Measurements from ENCODE around the gene HIP1. TPM values are rescaled to one million over a fixed set of nuclear protein-coding genes. Genes with fewer than 3 reads are reported as not detected.
"Not testable (repeated sequence)": the region's sequence is repeated elsewhere in the genome, so short reads cannot be mapped to it uniquely, and the experiment has no call there.

HIP1 gene
- total RNA-seq, 1 experiment from 2014 or later = 10.7 TPM

DNA sequence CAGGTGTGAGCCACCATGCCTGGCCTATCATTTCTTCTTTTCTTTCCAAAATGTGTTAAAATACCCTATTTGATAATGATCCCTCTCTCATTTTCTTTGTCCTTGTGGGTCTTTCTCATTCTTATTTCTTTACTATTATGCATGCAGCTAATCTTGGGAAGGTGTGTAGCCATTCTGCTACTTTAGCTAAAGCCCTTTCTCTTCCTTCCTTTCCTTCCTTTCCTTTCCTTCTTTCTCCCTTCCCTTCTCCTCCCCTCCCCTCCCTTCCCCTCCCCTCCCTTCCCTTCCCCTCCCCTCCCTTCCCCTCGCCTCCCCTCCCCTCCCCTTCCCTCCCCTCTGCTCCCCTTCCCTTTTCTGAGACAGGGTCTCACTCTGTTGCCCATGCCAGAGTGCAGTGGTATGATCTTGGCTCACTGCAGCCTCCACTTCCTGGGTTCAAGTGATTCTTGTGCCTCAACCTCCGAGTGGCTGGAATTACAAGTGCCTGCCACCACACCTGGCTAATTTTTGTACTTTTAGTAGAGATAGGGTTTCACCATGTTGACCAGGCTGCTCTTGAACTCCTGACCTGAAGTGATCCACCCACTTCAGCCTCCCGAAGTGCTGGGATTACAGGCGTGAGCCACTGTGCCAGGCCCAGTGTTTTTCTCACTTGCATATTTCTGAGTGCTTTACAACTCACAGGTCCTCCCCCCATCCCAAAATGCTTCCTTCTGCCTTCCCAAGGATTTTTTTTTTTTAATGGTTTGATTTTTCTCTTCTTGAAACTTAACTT, 42.3 kb downstream of the HIP1 start:
- Mint-ChIP-seq H3K27ac (ENCODE audit: unreplicated experiment) (no peak overlapping the region), H3K9me3 (ENCODE audit: low read depth, unreplicated experiment) (no peaks in the 10 kb centered on the region), H3K36me3 (ENCODE audit: insufficient read depth, unreplicated experiment) (no peaks in the 10 kb centered on the region), H3K4me3 (ENCODE audit: low read depth, unreplicated experiment) (no peak overlapping the region), H3K4me1 (ENCODE audit: low read depth, unreplicated experiment) (no peaks in the 10 kb centered on the region), H3K27me3 (ENCODE audit: unreplicated experiment) (no peaks in the 10 kb centered on the region)
- intact Hi-C loops (cut with micrococcal nuclease; ENCODE audit: unreplicated experiment) = no loop called here
- no peak for DNase-seq
- BruUV-seq (replicated peaks) = no TSS peak
- CTCF ChIA-PET = no interaction called here
- TF ChIP-seq, protein P1, sequence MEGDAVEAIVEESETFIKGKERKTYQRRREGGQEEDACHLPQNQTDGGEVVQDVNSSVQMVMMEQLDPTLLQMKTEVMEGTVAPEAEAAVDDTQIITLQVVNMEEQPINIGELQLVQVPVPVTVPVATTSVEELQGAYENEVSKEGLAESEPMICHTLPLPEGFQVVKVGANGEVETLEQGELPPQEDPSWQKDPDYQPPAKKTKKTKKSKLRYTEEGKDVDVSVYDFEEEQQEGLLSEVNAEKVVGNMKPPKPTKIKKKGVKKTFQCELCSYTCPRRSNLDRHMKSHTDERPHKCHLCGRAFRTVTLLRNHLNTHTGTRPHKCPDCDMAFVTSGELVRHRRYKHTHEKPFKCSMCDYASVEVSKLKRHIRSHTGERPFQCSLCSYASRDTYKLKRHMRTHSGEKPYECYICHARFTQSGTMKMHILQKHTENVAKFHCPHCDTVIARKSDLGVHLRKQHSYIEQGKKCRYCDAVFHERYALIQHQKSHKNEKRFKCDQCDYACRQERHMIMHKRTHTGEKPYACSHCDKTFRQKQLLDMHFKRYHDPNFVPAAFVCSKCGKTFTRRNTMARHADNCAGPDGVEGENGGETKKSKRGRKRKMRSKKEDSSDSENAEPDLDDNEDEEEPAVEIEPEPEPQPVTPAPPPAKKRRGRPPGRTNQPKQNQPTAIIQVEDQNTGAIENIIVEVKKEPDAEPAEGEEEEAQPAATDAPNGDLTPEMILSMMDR (IDR thresholded peaks at IDR 0.05; ENCODE audit: unreplicated experiment) = no peak

DNA sequence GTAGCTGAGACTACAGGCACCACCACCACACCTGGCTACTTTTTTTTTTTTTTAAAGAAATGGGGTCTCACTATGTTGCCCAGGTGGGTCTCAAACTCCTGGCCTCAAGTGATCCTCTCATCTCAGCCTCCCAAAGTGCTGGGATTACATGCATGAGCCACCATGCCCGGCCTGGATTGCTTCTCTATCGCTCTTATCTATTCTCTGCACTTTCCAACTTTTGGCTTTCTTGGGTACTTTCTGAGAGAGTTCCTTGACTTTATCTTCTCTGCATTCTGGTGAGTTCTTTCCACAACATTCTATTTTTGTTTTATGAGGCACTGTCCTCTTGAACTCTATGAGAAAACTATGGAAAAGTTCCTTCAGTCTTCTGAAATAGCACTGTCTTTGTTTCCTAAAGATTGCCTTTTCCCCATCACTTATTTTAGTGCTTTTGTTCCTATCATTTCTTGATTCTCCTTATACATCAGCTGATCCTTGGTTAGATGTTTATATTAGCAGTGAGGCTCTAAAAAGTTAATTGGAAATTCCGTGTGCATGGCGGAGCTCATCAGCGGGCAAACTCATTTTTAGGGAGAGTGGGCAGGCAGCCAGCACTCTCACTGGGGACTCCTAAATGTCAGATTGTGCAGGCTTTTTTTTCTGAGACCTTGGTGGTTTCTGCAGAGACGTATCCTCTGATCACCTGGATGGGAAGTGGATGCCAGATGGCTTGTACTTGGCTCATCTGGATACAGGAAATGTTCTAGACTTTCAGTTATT, 43.9 kb downstream of the HIP1 start:
- H3K27me3 Mint-ChIP-seq (ENCODE audit: unreplicated experiment) = no peaks in the 10 kb centered on the region
- H3K9me3 Mint-ChIP-seq (ENCODE audit: low read depth, unreplicated experiment) = no peaks in the 10 kb centered on the region
- no peak overlapping the region for H3K27ac Mint-ChIP-seq (ENCODE audit: unreplicated experiment)
- CTCF ChIA-PET = no interaction called here
- DNase-seq = no peak
- TF ChIP-seq, protein P1 (IDR thresholded peaks at IDR 0.05; ENCODE audit: unreplicated experiment) = no peak
- BruUV-seq (replicated peaks) = no TSS peak
- H3K4me1 Mint-ChIP-seq (ENCODE audit: low read depth, unreplicated experiment) = no peaks in the 10 kb centered on the region
- no peak overlapping the region for H3K4me3 Mint-ChIP-seq (ENCODE audit: low read depth, unreplicated experiment)
- no peaks in the 10 kb centered on the region for H3K36me3 Mint-ChIP-seq (ENCODE audit: insufficient read depth, unreplicated experiment)
- intact Hi-C loops (cut with micrococcal nuclease; ENCODE audit: unreplicated experiment) = no loop called here

DNA sequence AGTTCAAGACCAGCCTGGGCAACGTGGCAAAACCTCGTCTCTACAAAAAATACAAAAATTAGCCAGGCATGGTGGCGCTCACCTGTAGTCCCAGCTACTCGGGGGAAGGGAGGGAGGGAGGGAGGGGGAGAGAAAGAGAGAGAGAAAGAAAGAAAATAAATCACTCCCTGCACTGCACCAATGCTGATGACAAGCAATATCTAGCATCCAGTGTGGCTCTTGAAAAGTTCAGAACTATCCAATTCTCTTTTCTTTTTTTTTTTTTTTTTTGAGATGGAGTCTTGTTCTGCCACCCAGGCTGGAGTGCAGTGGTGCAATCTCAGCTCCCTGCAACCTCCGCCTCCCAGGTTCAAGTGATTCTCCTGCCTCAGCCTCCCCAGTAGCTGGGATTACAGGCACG, 45.1 kb downstream of the HIP1 start:
- DNase-seq; H3K9me3 Mint-ChIP-seq (ENCODE audit: low read depth, unreplicated experiment); H3K36me3 Mint-ChIP-seq (ENCODE audit: insufficient read depth, unreplicated experiment); intact Hi-C loops (cut with micrococcal nuclease; ENCODE audit: unreplicated experiment); CTCF ChIA-PET; H3K27me3 Mint-ChIP-seq (ENCODE audit: unreplicated experiment); H3K27ac Mint-ChIP-seq (ENCODE audit: unreplicated experiment); H3K4me1 Mint-ChIP-seq (ENCODE audit: low read depth, unreplicated experiment); BruUV-seq (replicated peaks); H3K4me3 Mint-ChIP-seq (ENCODE audit: low read depth, unreplicated experiment): not testable (repeated sequence)

GRCh38 chr7:75691793-75692543, 46.8 kb downstream of the HIP1 start:
- TF ChIP-seq, protein P1 (IDR thresholded peaks at IDR 0.05; ENCODE audit: unreplicated experiment) = no peak
- DNase-seq = no peak
- Mint-ChIP-seq H3K36me3 (ENCODE audit: insufficient read depth, unreplicated experiment) (no peaks in the 10 kb centered on the region), H3K27ac (ENCODE audit: unreplicated experiment) (no peak overlapping the region), H3K9me3 (ENCODE audit: low read depth, unreplicated experiment) (no peaks in the 10 kb centered on the region), H3K27me3 (ENCODE audit: unreplicated experiment) (no peaks in the 10 kb centered on the region), H3K4me3 (ENCODE audit: low read depth, unreplicated experiment) (no peak overlapping the region), H3K4me1 (ENCODE audit: low read depth, unreplicated experiment) (no peaks in the 10 kb centered on the region)
- no TSS peak for BruUV-seq (replicated peaks)
- CTCF ChIA-PET = no interaction called here
- intact Hi-C loops (cut with micrococcal nuclease; ENCODE audit: unreplicated experiment) = no loop called here
